Measurements from ENCODE around the gene SBF2. TPM values are rescaled to one million over a fixed set of nuclear protein-coding genes. Genes with fewer than 3 reads are reported as not detected.
A peak's percentile ranks its signal among the peaks of the same experiment; 100 is the strongest.

The SBF2 gene
- 10 to 100 TPM; 10.0 to 50.5 (median 15.1) TPM for polyA plus RNA-seq
- long read RNA-seq, donor 1, partial matches to known transcripts = 29 of 32 reads
- long read RNA-seq, donor 1, other reads (novel, unspliced or antisense) = 0 of 32 reads
- long read RNA-seq, donor 2, partial matches to known transcripts = 0 of 2 reads
- long read RNA-seq, donor 2, other reads (novel, unspliced or antisense) = 0 of 2 reads
- long read RNA-seq, donor 3, partial matches to known transcripts = 0 of 4 reads
- long read RNA-seq, donor 3, other reads (novel, unspliced or antisense) = 0 of 4 reads
- long read RNA-seq, donor 4 = 0 reads
- long read RNA-seq, donor 5, partial matches to known transcripts = 0 of 1 reads
- long read RNA-seq, donor 5, other reads (novel, unspliced or antisense) = 0 of 1 reads
- long read RNA-seq, donor 6 = 0 reads
- long read RNA-seq, donor 7 = 0 reads
- long read RNA-seq, donor 8 = 0 reads
- long read RNA-seq, donor 9 = 0 reads
- long read RNA-seq, donor 10, partial matches to known transcripts = 0 of 1 reads
- long read RNA-seq, donor 10, other reads (novel, unspliced or antisense) = 0 of 1 reads

DNA sequence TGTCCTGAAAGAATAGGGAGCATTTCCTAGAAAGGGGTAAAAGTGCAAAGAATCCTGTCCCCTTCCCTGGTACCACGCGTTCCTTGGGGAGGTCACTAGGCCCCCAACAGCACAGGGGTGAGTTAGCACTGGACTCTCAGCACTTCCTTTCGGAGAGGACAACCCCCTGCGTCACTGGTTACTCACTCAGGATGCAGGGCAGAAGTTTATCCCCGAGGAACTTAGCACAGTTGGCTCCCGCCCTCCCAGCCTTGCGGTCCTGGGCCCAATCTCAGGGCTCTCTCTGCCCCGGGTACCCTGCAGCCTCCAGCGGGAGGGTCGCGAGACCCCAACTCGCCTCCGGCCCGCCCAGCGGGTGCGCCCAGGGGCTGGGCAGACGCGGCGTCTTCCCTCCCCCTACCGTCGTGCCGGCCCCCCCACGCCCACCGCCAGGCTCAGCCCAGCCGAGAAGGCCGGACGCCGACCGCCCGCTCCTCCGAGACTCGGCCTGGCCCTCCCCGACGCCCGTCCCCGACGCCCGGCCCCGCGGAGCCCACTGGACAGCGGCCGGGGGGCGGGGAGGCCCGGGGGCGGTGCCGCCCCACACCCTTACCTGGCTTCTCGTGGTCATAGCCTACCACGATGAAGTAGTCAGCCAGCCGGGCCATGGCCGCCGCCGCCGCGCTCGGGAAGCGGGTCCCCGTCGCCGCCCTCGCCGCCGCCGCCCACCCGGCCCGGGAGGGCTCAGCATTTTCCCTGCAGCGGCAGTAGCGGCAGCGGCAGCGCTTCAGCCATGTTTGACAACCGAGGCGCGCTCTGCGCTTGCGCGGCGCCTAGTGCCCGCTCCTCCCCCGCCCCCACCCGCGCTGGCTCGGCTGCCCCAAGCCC, at the start of gene SBF2:
TSS of gene SBF2 (minus strand) at position 797 of the 867 bp plus-strand sequence. CDS start at position 647, 150 bp downstream.
- 0 to 1% (median 1%) methylated on average over 49 to 81 of the region's 81 CpGs for WGBS, 3 donors
- Histone ChIP-seq H3K36me3 (ENCODE audit: control insufficient read depth in 3 of 3, insufficient read depth in 2 of 3, low read depth in 1 of 3, low read length in 3 of 3) (peaks cover 0 to 6% (median 0%) of the 10 kb centered on the region in 3 donors), H3K9me3 (ENCODE audit: control insufficient read depth in 2 of 2, insufficient read depth in 1 of 2, low read depth in 1 of 2, low read length in 1 of 2) (no peaks in the 10 kb centered on the region), H3K27ac (ENCODE audit: low read depth in 1 of 3, low read length in 2 of 3) (peak within 1 kb of the TSS; percentile 80 to 98 (median 91)), H3K4me3 (ENCODE audit: low read depth in 1 of 3, low read length in 3 of 3) (peak within 1 kb of the TSS; percentile 80 to 92 (median 90)), H3K27me3 (ENCODE audit: control insufficient read depth in 3 of 3, insufficient read depth in 3 of 3, low read length in 3 of 3) (no peaks in the 10 kb centered on the region), H3K4me1 (ENCODE audit: control insufficient read depth in 3 of 3, insufficient read depth in 2 of 3, low read depth in 1 of 3, low read length in 2 of 3) (peaks cover 0 to 46% (median 0%) of the 10 kb centered on the region in 3 donors)
- DNase-seq (peak; percentile 86 to 94), FAIRE-seq (no peak)

DNA sequence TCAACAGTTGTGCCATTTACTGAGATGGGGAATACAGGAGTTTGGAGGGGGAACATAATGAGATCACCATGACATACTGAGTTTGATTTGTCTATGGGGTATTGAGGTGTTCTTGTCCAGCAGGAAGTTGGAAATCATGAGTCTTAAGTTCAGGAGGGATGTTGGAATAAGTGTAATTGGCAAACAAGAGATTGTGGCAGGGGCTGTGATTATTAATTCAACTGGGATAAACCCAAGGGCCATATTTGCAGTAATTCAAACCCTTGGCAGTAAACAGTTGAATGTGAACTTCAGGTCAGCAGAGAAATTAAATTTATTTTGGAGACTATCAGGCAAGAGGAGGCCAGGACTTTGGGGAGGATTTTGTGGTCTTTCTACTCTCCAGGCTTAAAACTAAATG, 44.3 kb upstream of the SBF2 start:
- Histone ChIP-seq H3K4me3 (ENCODE audit: low read depth in 1 of 3, low read length in 3 of 3) (no peak overlapping the region), H3K9me3 (ENCODE audit: control insufficient read depth in 2 of 2, insufficient read depth in 1 of 2, low read depth in 1 of 2, low read length in 1 of 2) (no peaks in the 10 kb centered on the region), H3K27ac (ENCODE audit: low read depth in 1 of 3, low read length in 2 of 3) (no peak overlapping the region), H3K4me1 (ENCODE audit: control insufficient read depth in 3 of 3, insufficient read depth in 2 of 3, low read depth in 1 of 3, low read length in 2 of 3) (no peaks in the 10 kb centered on the region), H3K36me3 (ENCODE audit: control insufficient read depth in 3 of 3, insufficient read depth in 2 of 3, low read depth in 1 of 3, low read length in 3 of 3) (no peaks in the 10 kb centered on the region), H3K27me3 (ENCODE audit: control insufficient read depth in 3 of 3, insufficient read depth in 3 of 3, low read length in 3 of 3) (no peaks in the 10 kb centered on the region)
- FAIRE-seq (no peak), DNase-seq (no peak)

- Histone ChIP-seq H3K27ac (ENCODE audit: low read depth in 1 of 3, low read length in 2 of 3) (no peak overlapping the region), H3K4me3 (ENCODE audit: low read depth in 1 of 3, low read length in 3 of 3) (no peak overlapping the region), H3K27me3 (ENCODE audit: control insufficient read depth in 3 of 3, insufficient read depth in 3 of 3, low read length in 3 of 3) (no peaks in the 10 kb centered on the region), H3K4me1 (ENCODE audit: control insufficient read depth in 3 of 3, insufficient read depth in 2 of 3, low read depth in 1 of 3, low read length in 2 of 3) (peaks cover under 1 to 5% (median 2%) of the 10 kb centered on the region in 3 donors), H3K36me3 (ENCODE audit: control insufficient read depth in 3 of 3, insufficient read depth in 2 of 3, low read depth in 1 of 3, low read length in 3 of 3) (no peaks in the 10 kb centered on the region), H3K9me3 (ENCODE audit: control insufficient read depth in 2 of 2, insufficient read depth in 1 of 2, low read depth in 1 of 2, low read length in 1 of 2) (no peaks in the 10 kb centered on the region)
- no peak for DNase-seq
- WGBS, 3 donors = 57 to 80% (median 76%) methylated on average over 1 of the region's 1 CpG
- no peak for FAIRE-seq
Measured at GRCh38 chr11:10333490-10333889, 39.5 kb upstream of the SBF2 start.

DNA sequence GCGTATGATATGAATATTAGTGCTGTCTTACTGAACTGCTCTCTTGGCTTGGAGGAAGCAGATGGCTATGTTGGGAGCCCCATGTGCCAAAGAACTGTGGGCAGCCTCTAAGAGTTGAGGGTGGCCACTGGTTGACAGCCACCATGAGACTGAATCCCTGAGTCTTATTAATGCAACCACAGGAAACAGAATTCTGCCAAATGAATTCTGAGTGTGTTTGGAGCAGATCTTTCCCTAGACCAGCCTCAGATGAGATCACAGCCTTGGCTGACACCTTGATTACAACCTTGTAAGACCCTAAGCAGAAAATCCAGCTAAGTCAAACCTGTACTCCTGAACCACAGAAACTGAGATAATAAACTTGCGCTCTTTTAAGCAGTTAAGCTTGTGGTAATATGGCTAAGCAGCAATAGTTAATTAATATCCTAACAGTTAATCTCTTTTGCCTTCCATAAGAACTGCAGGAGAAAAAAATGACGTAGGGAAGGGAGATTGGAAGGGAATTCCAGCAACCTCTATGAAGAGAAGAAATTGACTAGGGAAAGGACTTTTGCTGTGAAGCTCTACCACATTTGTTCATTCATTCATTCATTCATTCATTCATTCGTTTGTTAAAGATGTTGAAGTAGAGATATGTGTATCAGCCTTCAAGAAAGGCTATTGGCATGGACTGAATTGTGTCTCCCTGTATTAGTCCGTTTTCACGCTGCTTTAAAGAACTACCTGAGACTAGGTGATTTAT, 37.7 kb upstream of the SBF2 start:
- FAIRE-seq (no peak), DNase-seq (no peak)
- Histone ChIP-seq H3K4me1 (ENCODE audit: control insufficient read depth in 3 of 3, insufficient read depth in 2 of 3, low read depth in 1 of 3, low read length in 2 of 3) (peaks cover 8 to 13% (median 10%) of the 10 kb centered on the region in 3 donors), H3K36me3 (ENCODE audit: control insufficient read depth in 3 of 3, insufficient read depth in 2 of 3, low read depth in 1 of 3, low read length in 3 of 3) (no peaks in the 10 kb centered on the region), H3K4me3 (ENCODE audit: low read depth in 1 of 3, low read length in 3 of 3) (no peak overlapping the region), H3K9me3 (ENCODE audit: control insufficient read depth in 2 of 2, insufficient read depth in 1 of 2, low read depth in 1 of 2, low read length in 1 of 2) (no peaks in the 10 kb centered on the region), H3K27me3 (ENCODE audit: control insufficient read depth in 3 of 3, insufficient read depth in 3 of 3, low read length in 3 of 3) (no peaks in the 10 kb centered on the region), H3K27ac (ENCODE audit: low read depth in 1 of 3, low read length in 2 of 3) (no peak overlapping the region)
- 84 to 88% (median 87%) methylated on average over 6 of the region's 6 CpGs for WGBS, 3 donors

GRCh38 chr11:10329935-10330334, 35.9 kb upstream of the SBF2 start:
- Histone ChIP-seq H3K4me1 (ENCODE audit: control insufficient read depth in 3 of 3, insufficient read depth in 2 of 3, low read depth in 1 of 3, low read length in 2 of 3) (peaks cover 12 to 17% (median 15%) of the 10 kb centered on the region in 3 donors), H3K36me3 (ENCODE audit: control insufficient read depth in 3 of 3, insufficient read depth in 2 of 3, low read depth in 1 of 3, low read length in 3 of 3) (no peaks in the 10 kb centered on the region), H3K27ac (ENCODE audit: low read depth in 1 of 3, low read length in 2 of 3) (no peak overlapping the region), H3K9me3 (ENCODE audit: control insufficient read depth in 2 of 2, insufficient read depth in 1 of 2, low read depth in 1 of 2, low read length in 1 of 2) (no peaks in the 10 kb centered on the region), H3K4me3 (ENCODE audit: low read depth in 1 of 3, low read length in 3 of 3) (no peak overlapping the region), H3K27me3 (ENCODE audit: control insufficient read depth in 3 of 3, insufficient read depth in 3 of 3, low read length in 3 of 3) (no peaks in the 10 kb centered on the region)
- FAIRE-seq (no peak), DNase-seq (no peak)
- 51 to 69% (median 53%) methylated on average over 2 of the region's 2 CpGs for WGBS, 3 donors

DNA sequence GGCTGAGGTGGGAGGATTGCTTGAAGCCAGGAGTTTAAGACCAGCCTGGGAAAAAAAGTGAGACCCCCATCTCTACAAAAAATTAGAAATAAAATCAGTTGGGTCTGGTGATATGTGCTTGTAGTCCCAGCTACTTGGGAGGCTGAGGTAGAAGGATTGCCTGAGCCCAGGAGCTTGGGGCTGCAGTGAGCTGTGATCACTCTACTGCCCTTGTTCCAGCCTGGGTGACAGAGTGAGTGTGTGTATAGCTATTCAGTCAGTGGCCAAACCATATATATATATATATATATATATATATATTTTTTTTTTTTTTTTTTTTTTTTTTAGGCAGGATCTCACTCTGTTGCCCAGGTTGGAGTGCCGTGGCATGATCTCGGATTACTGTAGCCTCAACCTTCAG, 35.3 kb upstream of the SBF2 start:
- no peak for FAIRE-seq
- peaks cover 15 to 20% (median 17%) of the 10 kb centered on the region in 3 donors for H3K4me1 ChIP-seq (ENCODE audit: control insufficient read depth in 3 of 3, insufficient read depth in 2 of 3, low read depth in 1 of 3, low read length in 2 of 3)
- 93 to 100% (median 94%) methylated on average over 2 of the region's 2 CpGs for WGBS, 3 donors
- no peak overlapping the region for H3K4me3 ChIP-seq (ENCODE audit: low read depth in 1 of 3, low read length in 3 of 3)
- no peak overlapping the region for H3K27ac ChIP-seq (ENCODE audit: low read depth in 1 of 3, low read length in 2 of 3)
- DNase-seq = no peak
- no peaks in the 10 kb centered on the region for H3K27me3 ChIP-seq (ENCODE audit: control insufficient read depth in 3 of 3, insufficient read depth in 3 of 3, low read length in 3 of 3)
- no peaks in the 10 kb centered on the region for H3K9me3 ChIP-seq (ENCODE audit: control insufficient read depth in 2 of 2, insufficient read depth in 1 of 2, low read depth in 1 of 2, low read length in 1 of 2)
- H3K36me3 ChIP-seq (ENCODE audit: control insufficient read depth in 3 of 3, insufficient read depth in 2 of 3, low read depth in 1 of 3, low read length in 3 of 3) = no peaks in the 10 kb centered on the region

DNA sequence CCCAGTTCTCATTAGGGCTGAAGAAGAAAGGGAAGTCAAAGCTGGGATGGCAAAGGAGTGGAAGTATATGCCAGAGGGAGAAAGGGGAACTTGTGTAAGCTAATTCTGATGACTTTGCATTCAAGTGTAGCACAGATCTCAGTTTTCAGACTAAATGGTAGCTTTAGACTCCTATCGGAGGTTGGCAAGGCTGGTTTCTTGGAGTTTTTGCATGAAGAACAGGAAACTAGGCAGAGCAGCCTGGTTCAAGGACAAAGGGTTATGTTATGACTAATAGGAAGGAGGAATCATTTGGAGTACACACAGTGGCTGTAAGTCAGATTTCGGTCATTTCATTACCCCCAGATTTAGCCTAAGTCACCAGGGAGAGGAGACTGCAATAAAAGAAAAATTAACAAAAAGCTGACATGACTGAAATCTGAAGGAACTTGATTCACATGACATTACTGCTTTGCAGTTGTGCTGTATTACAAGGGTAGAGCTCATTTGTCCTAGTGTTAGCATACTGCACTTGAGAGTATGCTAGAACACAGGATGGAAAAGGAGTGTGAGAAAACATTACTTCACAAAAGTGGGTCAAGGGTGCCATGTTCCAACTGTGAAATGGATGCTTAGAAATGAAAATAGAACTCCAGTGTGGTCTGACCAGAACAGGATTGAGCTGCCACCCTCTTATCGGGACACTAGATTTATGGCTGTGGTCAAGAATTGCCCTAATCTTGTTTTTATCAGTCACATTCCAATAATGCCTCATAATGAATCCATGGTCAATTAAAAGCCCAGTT, 34.5 kb upstream of the SBF2 start:
- Histone ChIP-seq H3K4me3 (ENCODE audit: low read depth in 1 of 3, low read length in 3 of 3) (no peak overlapping the region), H3K36me3 (ENCODE audit: control insufficient read depth in 3 of 3, insufficient read depth in 2 of 3, low read depth in 1 of 3, low read length in 3 of 3) (no peaks in the 10 kb centered on the region), H3K27ac (ENCODE audit: low read depth in 1 of 3, low read length in 2 of 3) (peak overlapping the region in 1 of 3 donors; percentile 2), H3K27me3 (ENCODE audit: control insufficient read depth in 3 of 3, insufficient read depth in 3 of 3, low read length in 3 of 3) (no peaks in the 10 kb centered on the region), H3K4me1 (ENCODE audit: control insufficient read depth in 3 of 3, insufficient read depth in 2 of 3, low read depth in 1 of 3, low read length in 2 of 3) (peaks cover 15 to 24% (median 17%) of the 10 kb centered on the region in 3 donors), H3K9me3 (ENCODE audit: control insufficient read depth in 2 of 2, insufficient read depth in 1 of 2, low read depth in 1 of 2, low read length in 1 of 2) (no peaks in the 10 kb centered on the region)
- FAIRE-seq (no peak), DNase-seq (peak in 1 of 2 donors; percentile 47)
- 61 to 67% (median 63%) methylated on average over 3 of the region's 3 CpGs for WGBS, 3 donors

Data from small intestine (tissue), 16 donors.